ENCODE results near the gene EFR3B. TPM values are rescaled to one million over a fixed set of nuclear protein-coding genes. Genes with fewer than 3 reads are reported as not detected.

Gene EFR3B
- total and polyA plus RNA-seq, 2 of the 13 experiments (the other 11 are each of a cell fraction or from before 2014, with no cell fraction given), result 0.42 TPM

DNA sequence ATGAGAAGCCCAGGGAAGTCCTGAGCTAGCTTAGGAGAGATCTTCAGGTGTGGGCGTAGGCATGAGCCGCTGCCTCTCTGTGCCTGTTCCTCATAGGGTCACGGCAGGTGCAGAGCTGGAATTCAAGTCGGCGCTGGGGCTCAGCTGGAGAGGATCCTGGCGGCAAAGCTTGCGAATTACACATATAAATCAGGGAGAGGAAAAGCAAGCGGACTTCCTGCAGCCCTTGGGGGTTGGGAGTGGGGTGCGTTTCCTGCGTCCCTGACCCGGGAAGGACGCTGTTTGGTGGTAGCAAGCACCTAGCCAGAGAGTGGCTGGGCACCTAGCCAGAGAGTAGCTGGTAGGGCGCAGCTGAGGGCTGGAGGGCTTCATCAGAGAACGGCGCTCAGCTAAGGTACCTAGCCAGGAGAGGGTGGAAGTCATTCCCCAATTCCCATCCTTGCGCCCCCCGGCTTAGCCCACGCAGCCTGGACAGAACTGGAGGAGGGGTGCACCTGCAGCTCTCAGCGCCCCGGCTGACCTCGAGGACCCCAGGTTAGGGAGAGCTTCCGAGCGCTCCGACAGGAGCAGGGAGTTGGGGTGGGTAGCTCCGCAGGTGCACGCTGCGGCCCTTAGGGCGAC, 459 bp upstream of the EFR3B start (continued):
- TF ChIP-seq, protein P1, sequence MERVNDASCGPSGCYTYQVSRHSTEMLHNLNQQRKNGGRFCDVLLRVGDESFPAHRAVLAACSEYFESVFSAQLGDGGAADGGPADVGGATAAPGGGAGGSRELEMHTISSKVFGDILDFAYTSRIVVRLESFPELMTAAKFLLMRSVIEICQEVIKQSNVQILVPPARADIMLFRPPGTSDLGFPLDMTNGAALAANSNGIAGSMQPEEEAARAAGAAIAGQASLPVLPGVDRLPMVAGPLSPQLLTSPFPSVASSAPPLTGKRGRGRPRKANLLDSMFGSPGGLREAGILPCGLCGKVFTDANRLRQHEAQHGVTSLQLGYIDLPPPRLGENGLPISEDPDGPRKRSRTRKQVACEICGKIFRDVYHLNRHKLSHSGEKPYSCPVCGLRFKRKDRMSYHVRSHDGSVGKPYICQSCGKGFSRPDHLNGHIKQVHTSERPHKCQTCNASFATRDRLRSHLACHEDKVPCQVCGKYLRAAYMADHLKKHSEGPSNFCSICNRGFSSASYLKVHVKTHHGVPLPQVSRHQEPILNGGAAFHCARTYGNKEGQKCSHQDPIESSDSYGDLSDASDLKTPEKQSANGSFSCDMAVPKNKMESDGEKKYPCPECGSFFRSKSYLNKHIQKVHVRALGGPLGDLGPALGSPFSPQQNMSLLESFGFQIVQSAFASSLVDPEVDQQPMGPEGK (CRISPR knock-in tag; IDR thresholded peaks at IDR 0.05), result peak; percentile 9; the same call in 1 of the 2 replicates
- no peak for TF ChIP-seq GATA4 (IDR thresholded peaks at IDR 0.05; ENCODE audit: borderline replicate concordance, low read depth)
- TF ChIP-seq GPN1 (CRISPR knock-in tag; IDR thresholded peaks at IDR 0.05; ENCODE audit: borderline replicate concordance), result no peak
- TF ChIP-seq ZNF343 (CRISPR knock-in tag; IDR thresholded peaks at IDR 0.05), result no peak
- no peak for TF ChIP-seq ZNF232 (CRISPR knock-in tag; IDR thresholded peaks at IDR 0.05; ENCODE audit: borderline replicate concordance)
- no peak for TF ChIP-seq GFI1 (CRISPR knock-in tag; IDR thresholded peaks at IDR 0.05; ENCODE audit: borderline replicate concordance)
- TF ChIP-seq GABPA (IDR thresholded peaks at IDR 0.05; ENCODE audit: low read depth, low read length), result no peak
- no peak for TF ChIP-seq GABPA (CRISPR knock-in tag; IDR thresholded peaks at IDR 0.05; ENCODE audit: low read depth)
- no peak for TF ChIP-seq KLF13 (CRISPR knock-in tag; IDR thresholded peaks at IDR 0.05)
- no peak for TF ChIP-seq ZNF530 (CRISPR knock-in tag; IDR thresholded peaks at IDR 0.05; ENCODE audit: low read depth)
- TF ChIP-seq MAFK (conservative IDR thresholded peaks at IDR 0.05 in 1 of 2, IDR thresholded peaks at IDR 0.05 in 1 of 2; ENCODE audit: low read length in 2 of 2), result no peak
- TF ChIP-seq, protein P2, sequence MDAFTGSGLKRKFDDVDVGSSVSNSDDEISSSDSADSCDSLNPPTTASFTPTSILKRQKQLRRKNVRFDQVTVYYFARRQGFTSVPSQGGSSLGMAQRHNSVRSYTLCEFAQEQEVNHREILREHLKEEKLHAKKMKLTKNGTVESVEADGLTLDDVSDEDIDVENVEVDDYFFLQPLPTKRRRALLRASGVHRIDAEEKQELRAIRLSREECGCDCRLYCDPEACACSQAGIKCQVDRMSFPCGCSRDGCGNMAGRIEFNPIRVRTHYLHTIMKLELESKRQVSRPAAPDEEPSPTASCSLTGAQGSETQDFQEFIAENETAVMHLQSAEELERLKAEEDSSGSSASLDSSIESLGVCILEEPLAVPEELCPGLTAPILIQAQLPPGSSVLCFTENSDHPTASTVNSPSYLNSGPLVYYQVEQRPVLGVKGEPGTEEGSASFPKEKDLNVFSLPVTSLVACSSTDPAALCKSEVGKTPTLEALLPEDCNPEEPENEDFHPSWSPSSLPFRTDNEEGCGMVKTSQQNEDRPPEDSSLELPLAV (CRISPR knock-in tag; conservative IDR thresholded peaks at IDR 0.05; ENCODE audit: low read depth), result no peak
- TF ChIP-seq ZNF263 (CRISPR knock-in tag; IDR thresholded peaks at IDR 0.05), result no peak
- TF ChIP-seq PPARG (CRISPR knock-in tag; conservative IDR thresholded peaks at IDR 0.05), result no peak
- no peak for TF ChIP-seq ARHGAP35 (CRISPR knock-in tag; IDR thresholded peaks at IDR 0.05; ENCODE audit: borderline replicate concordance)
- no peak for TF ChIP-seq RARG (CRISPR knock-in tag; IDR thresholded peaks at IDR 0.05; ENCODE audit: low read depth)
- no peak for TF ChIP-seq HNF1A (IDR thresholded peaks at IDR 0.05; ENCODE audit: low read depth)
- no peak for TF ChIP-seq HNF1A (CRISPR knock-in tag; IDR thresholded peaks at IDR 0.05; ENCODE audit: borderline replicate concordance)
- TF ChIP-seq, protein P3, sequence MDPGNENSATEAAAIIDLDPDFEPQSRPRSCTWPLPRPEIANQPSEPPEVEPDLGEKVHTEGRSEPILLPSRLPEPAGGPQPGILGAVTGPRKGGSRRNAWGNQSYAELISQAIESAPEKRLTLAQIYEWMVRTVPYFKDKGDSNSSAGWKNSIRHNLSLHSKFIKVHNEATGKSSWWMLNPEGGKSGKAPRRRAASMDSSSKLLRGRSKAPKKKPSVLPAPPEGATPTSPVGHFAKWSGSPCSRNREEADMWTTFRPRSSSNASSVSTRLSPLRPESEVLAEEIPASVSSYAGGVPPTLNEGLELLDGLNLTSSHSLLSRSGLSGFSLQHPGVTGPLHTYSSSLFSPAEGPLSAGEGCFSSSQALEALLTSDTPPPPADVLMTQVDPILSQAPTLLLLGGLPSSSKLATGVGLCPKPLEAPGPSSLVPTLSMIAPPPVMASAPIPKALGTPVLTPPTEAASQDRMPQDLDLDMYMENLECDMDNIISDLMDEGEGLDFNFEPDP (CRISPR knock-in tag; conservative IDR thresholded peaks at IDR 0.05), result no peak
- TF ChIP-seq ZBTB3 (CRISPR knock-in tag; IDR thresholded peaks at IDR 0.05; ENCODE audit: borderline replicate concordance, low read depth), result no peak
- TF ChIP-seq ZNF260 (CRISPR knock-in tag; IDR thresholded peaks at IDR 0.05; ENCODE audit: borderline replicate concordance, low read depth), result no peak
- no peak for TF ChIP-seq ATAD3A (CRISPR knock-in tag; IDR thresholded peaks at IDR 0.05)
